HG02973 (cell line): ENCODE measurements around the gene MGA.
A peak's percentile ranks its signal among the peaks of the same experiment; 100 is the strongest.

Experiments
- ATAC-seq: cut with Tn5 transposase; IDR thresholded peaks from one replicate; pipeline ENCODE4 v1.9.1; 2021; ENCODE audit warnings: moderate library complexity; ENCODE audit not compliant: unreplicated experiment

The MGA gene

DNA sequence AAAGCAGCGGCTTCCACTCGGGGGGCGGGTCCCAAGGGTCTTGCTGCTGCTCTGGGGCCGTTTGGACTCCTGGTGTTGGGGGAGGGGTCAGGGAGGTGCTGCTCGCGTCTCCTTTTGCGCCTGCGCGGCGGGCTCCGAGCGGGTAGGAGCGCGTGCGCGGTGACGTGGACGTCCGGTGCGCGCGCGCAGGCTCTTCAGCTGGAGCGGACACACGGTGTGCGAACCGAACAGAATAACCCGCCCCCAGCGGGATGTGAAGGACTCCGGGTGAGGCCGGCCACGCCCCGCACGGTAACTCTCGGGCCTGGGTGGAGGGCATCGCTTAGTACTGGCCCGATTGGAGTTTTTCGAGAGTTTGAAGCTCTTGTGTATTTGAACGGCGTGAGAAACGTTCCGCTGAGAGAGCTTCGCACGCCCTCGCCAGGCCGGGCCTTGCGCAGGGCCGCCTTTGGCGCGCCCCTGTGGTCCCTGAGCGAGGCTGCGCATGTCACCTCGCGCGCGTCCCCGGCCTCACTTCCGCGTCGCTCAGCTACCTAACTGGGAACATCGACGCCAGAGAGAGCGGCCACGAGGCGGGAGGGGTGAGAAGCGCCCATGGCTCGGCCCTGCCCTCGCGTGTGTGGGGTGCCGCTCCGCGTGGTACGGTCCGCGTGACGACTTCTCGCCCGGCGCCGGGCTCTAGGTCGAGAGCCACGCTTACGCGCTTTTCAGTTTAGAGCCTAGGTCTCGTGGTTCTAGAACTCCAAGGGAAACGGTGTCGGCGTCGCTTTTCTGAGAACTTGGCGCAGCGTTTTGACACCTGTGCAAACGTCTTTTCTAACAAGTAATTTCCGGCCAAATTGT lies at the start of gene MGA:
Gene MGA (plus strand): TSS at position 171 of the 843 bp plus-strand sequence.
- peak; percentile 65 for ATAC-seq

DNA sequence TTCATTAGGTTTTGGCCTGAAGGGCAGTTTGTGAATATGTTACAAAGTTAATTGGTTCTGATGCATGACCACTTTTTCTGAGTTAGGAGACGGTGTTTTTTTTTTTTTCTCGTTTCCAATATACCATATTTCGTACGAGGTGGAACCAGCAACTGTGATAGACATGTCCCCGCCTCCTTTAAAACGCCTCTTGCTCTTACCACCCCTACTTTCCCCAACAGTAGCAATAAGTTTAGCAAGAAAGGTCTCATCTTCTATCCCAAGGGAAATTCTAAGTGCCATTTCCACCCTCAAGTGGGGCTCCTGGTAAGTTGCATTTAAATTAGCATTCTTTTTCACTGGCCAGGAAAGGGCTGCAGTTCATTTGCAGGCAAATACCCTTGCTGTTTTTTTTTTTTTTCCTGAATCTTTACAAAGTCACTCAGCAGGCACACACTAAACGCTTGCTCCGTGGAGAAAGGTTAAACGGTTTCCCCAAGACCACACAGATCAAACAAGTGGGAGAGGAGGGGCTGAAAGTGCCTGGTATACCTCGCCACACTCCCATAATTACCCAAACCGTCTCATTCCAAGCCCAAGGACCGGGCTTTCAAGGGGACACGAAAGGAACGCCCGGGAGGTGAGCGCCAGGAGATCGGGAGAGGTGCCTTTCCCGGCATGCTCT lies 39.5 kb upstream of the MGA start:
- no peak for ATAC-seq

GRCh38 chr15:41621200-41622193 lies 38.7 kb upstream of the MGA start:
- ATAC-seq, result peak; percentile 54

GRCh38 chr15:41622901-41623300 lies 37.3 kb upstream of the MGA start:
- no peak for ATAC-seq

- ATAC-seq, result no peak
Measured at GRCh38 chr15:41627203-41627602, 33.0 kb upstream of the MGA start.

DNA sequence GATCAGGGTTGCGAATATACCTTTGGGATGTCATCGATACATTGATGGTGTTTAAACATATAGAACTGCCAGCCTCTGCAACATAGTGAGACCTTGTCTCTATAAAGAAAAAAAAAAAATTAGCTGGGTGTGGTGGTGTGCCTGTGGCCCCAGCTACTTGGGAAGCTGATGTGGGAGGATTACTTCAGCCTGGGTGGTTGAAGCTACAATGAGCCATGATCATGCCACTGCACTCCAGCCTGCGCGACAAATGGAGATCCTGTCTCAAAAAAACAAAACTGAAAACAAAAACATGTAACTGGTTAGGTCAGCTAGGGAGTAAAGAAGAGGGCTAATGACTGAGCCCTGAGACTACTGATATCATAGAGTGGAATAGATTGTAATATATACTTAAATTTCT lies 30.7 kb upstream of the MGA start:
- ATAC-seq, result no peak

DNA sequence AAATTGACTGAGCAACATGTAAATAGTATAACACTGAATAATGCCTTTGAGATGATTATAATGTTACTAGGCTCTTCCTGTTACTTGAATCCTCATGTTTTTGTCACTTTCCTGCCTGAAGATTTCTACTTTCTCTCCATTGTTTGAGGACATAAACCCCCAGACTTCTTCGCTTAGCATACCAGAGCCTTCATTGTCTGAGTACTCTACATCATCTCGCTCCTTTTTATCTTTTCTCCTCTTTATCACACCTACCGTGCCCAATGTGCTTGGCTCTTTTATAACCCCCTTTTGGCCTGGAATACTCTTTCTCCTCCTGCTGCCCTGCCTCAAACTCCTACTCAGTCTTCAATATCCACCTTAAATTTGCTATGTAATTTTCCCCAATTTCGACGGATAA lies 30.3 kb upstream of the MGA start:
- ATAC-seq, result no peak

GRCh38 chr15:41630616-41631217 lies 29.5 kb upstream of the MGA start:
- no peak for ATAC-seq

DNA sequence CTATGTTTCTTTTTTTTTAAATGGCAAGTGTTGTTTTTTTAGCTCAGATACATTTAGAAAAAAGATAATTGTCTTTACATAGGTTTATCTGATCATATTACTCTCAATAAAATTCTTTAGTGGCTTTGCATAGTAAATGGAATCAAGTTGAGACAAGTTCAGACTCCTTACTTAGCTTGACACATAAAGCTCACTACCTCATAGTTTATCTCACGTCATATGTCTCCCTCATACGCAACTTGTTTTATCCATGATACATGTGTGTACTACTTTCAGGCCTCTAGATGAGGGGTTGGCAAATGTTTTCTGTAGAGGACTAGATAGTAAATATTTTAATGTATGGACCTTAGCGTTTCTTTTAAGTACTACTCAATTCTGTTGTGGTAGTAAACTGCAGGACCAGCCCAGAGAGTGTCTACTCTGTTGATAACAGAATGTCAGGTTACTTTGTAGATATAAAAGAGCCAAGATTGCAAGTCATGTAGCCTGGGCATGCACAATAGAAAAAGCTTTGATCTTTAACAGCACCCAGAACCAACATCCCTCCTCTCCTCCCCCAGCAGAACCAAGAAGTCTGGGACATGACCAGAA lies 28.2 kb upstream of the MGA start:
- no peak for ATAC-seq

GRCh38 chr15:41633609-41634008 lies 26.6 kb upstream of the MGA start:
- ATAC-seq, result no peak

- no peak for ATAC-seq
Measured at GRCh38 chr15:41634072-41634626, 26.1 kb upstream of the MGA start.

GRCh38 chr15:41637086-41637485 lies 23.1 kb upstream of the MGA start:
- ATAC-seq, result no peak

GRCh38 chr15:41640985-41641384 lies 19.2 kb upstream of the MGA start:
- ATAC-seq, result no peak

DNA sequence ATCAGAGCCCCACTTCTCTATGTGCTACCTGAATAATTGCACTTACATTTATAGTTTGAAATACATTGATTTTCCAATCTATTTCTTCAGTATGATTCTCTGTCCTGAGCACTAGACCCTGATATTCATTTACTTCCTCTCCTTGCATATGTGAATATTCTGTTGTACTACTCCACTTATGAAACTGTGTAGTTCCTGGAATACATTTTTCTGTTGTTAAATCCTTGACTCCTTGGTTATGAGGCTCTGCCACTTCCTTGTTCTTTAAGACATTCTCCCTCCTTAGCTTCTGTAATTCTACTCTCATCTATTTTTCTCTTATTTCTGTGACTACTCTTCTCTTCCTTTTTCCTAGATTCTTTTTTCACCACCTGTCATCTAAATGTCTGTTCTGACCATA lies 12.9 kb upstream of the MGA start:
- ATAC-seq, result no peak

DNA sequence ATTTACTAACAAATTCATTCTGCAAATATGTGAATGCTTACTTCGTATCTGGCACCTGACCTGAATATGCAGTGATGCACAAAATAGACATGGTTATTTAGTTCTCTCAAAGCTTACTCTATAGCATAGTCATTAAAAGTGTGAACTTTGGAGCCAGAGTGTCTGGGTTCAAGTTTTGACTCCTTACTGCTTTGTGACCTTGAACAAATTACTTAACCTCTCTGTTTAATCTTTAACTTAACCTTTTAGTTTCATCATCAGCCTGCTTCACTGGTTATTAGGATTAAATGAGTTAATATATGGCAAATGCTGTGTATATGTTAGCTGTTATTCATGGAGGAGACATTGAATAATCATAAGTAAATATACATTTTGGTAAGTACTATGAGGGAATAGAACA lies 12.1 kb upstream of the MGA start:
- ATAC-seq, result no peak

DNA sequence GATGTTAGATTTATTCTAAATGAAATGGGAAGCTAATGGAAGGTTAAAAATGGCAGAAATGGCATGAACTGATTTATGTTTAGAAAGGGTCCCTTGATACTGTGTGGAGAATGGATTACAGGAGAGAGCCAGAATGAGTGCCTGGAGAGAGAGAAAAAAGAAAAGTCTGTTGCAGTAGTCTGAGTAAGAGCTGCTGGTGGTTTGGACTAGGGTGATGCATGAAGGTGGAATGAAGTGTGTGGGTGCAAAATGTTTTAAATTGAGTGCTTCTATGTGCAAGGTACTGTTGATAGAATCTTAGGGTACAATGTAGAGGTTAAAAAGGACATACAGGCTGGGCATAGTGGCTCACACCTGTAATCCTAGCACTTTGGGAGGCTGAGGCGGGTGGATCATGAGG lies 11.4 kb upstream of the MGA start:
- ATAC-seq, result no peak

DNA sequence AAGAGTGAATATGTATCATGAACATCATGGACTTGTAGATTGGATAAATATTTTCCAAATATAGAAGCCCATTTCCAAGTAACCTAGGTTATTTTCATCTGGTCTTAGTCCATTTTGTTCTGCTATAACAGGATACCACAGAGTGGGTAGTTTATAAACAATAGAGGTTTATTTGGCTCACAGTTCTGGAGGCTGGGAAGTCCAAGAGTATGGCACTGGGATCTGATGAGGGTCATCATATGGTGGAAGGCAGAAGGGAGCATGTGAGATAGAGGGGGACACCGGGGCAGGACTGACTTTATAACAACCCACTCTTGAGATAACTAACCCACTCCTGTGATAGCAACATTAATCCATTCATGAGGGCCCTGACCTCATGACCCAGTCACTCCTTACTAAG lies 9.4 kb upstream of the MGA start:
- no peak for ATAC-seq

DNA sequence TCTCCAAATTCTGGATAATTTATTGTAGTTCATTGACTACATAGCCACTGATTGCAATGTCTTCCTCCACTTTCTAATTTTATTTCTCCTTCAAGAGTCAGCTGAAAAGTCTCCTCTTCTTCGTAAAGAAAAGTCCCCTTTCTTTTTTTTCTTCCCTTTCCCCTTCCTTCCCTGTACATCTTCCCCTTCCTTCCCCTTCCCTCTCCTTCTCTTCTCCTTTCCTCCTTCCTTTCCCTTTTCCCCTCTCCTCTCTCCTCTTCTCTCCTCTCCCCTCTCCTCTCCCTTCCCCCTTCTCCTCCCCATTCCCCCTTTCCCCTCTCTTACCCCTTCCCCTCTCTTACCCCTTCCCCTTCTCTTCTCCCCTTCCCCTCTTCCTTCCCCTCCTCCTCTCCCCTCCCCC lies 8.8 kb upstream of the MGA start:
- no peak for ATAC-seq

GRCh38 chr15:41653760-41654159 lies 6.4 kb upstream of the MGA start:
- ATAC-seq, result no peak

DNA sequence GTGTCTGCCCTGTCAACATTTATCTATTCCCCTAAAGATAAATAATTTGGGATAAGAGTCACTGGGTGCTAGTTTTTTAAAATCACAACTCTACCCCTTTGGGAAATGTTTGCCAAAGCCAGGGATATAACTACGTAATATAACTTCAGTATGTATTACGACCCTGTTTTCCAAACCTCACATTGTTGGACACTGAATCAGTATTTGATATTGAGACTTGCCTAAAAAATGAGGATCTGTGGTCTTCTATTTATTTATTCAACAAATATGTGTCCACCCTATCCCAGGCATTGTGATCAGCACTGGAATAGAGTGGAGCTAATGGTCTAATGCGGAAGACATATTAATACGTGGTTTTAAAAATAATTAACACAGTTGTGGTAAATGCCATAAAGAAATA lies 4.5 kb upstream of the MGA start:
- no peak for ATAC-seq
